ENCODE measurements around the gene TSPAN18. TPM values are rescaled to one million over a fixed set of nuclear protein-coding genes. Genes with fewer than 3 reads are reported as not detected.

TSPAN18 gene
- total RNA-seq, 1 experiment from 2014 or later: 0.96 TPM

DNA sequence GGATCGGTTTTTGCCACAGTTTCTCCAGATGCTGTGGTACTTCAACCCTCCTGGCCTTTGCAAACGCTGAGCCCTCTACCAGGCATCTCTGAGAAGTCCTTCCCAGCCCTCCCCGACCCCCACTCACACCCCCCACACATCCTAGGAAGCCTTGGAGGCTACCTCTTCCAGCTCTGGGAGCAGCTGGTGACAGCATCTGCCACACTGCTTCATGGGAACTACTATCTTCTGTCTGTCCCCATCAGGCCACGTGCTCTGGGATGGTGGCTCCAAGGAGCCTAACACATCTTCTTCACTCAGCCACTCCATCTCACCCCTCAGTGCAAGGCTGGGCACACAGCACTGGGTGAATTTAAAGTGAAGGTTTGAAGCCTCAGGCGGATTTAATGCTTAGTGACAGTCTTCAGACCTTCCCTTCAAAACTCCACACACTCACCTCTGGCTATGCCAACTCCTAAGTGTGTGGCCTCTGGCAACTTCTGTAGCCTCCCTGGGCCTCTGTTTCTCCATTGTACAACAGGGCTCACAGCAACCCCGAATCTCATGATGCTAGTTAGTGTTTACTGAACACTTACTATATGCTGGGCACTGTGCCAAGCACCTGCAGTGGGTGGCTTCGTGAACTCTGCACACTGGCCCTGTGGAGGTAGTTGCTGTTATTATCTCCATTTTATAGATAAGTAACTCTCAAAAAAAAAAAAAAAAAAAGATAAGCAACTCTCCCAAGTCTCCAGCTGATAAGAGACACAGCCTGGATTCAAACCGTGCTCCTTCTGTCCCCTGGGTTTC is 231.2 kb downstream of the TSPAN18 start:
- no peak for DNase-seq (ENCODE audit: low read depth)

DNA sequence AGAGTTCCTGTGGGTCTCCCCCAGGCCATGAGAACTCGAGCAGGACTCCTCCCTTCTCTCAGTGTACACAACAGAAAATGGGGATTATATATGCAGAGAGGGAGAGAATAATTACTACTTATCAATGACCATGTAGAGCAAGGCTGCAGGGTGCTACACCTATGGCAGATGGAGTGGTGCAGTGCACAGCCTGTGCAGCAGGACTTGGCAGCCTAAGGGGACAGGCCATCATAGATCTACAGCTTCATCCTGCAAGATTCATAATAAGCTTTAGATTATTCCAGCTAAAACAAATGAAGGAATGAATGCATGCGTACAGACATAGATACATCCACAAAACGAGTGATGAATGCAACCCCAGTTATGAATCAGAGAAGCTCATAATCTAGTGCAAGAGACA is 232.3 kb downstream of the TSPAN18 start:
- DNase-seq (ENCODE audit: low read depth): no peak

DNA sequence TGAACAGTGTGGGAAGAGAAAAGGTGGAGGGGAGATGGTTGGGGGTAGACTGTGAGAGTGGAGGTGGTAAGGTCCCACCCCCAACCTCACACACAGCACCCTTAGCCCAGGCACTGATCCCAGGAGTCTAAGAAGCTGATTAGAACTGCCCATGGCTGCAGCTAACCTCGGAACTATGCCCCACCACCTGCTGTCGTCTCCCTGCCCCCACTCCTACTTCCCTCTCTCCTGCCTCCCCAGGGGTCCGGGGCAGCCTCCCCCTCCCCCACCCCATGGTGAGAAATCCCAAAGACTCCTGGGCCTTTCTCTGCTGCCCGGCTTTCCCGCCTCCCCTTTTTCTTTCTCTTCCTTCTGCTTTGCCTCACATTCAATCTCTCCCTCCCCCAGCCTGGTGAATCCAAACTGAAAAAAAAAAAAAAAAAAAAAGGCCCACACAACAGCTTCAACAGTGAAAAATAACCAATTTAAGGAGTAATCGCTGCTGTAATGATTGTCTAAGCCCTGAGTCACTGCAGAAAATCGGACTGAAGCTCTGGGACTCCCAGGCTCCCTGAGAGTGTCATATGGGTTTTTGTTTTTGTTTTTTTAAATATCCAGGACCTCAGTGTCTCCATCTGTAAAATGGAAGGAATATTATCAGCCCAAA is 233.6 kb downstream of the TSPAN18 start:
- no peak for DNase-seq (ENCODE audit: low read depth)

DNA sequence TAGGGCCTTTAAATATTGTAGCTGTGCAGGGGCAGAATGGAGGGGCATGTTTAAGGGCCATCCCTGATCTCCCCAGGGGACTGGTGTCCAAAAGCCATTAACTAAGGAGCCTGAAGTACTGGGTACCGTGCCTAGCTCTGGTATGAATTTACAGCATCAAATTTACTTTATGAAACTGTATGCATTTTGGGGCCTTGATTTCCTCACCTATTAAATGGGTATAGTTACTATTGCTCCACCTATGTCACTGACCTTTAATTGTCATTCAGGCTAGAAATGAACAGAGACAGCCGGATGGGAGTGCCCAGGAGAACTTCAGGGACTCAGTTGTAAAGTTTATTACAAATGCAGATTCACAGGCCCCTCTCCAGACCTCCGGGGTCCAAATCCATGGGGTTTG is 235.7 kb downstream of the TSPAN18 start:
- DNase-seq (ENCODE audit: low read depth): no peak

GRCh38 chr11:44963136-44963535 is 236.4 kb downstream of the TSPAN18 start:
- DNase-seq (ENCODE audit: low read depth): no peak

- DNase-seq (ENCODE audit: low read depth): no peak
Measured at GRCh38 chr11:44963948-44964347, 237.2 kb downstream of the TSPAN18 start.

DNA sequence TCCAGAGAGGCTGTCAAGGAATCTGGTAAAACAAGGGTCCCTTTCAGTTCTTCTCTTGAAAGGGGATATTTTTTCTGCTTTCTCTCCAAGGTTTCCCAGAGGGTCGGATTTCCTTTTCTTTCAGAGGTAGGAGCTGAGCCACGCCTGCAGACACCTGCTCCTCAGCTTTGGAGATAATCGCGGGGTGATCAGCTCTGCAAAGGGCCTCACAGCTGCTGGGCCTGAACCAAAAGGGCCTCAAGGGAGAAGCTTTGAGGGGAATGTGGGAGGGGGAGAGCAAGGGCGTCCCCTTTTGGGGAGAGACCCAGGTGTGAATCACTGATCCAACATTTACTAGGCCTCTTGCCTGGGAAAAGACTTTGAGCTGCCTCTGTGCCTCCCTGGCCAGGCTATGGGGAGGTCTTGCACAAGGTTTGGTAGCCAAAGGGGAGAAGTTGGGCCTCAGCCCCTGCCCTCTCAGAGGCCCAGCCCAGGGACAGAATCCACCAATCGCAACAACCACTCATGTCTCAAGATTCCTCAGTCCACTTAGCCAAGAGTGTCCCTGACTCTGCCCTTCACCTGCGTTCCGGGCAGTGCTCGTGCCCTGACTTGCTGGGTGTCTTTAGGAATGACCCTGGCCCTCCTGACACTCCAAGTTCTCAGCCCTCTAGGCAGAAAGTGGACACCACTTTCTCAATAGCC is 237.9 kb downstream of the TSPAN18 start:
- no peak for DNase-seq (ENCODE audit: low read depth)

DNA sequence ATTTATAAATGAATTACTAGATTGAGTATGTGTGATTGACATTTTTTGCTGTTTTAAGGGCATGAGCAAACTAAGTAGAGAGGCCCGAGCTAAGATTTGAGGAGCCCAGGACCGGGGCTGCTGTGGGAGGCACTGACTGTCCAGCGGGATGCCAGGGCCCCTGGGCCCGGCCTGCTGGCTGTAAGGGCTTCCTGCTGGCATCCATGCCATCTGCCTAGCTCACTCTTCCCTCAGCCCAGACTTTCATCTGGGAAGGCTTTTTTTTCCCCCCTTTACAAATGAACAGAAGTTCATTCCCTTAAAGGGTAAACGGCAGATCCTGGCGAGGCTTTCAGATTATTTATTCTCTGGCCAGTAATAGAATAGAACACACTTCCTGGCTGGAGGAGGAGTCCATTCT is 239.9 kb downstream of the TSPAN18 start:
- DNase-seq (ENCODE audit: low read depth): no peak

DNA sequence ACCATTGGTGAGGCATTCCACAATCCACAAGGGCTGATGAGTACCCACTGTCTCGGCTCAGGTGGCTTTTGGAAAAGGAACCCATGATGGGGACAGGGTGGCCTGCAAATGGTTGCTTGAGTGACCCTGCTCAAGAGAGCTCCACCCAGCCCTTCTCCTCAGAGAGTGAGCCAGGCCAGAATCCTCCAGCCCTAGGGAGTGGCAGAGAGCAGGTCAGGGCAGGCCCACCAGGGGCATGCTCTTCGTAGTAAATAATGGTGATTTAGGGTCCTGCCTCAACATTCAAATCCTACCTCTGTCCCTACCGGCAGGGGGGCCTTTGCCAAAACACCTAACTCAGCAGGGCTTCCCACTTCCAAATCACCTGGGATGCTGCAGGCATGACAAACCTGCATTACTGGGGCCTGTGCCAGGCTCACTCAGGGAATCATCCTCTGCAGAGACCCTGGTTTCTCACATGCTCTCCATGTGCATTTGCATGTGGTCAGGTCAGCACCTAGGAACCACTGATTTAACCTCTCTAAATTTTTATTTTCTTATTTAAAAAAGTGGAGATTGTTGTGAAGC is 241.3 kb downstream of the TSPAN18 start:
- no peak for DNase-seq (ENCODE audit: low read depth)

DNA sequence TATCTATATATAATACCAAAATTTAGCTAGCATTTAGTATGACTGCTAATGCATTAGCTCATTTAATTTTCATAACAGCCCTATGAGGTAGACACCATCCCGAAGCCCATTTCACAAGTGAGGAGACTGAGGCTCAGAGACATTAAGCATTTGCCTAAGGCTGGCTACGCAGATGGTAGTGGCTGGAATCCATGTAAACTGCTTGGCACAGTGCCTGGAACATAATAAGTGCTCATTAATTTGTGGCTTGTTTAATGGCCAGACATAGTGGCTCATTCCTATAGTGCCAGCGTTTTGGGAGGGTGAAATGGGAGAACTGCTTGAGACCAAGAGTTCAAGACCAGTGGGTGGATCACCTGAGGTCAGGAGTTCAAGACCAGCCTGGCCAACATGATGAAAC is 241.7 kb downstream of the TSPAN18 start:
- no peak for DNase-seq (ENCODE audit: low read depth)

GRCh38 chr11:44969651-44970252 is 243.0 kb downstream of the TSPAN18 start:
- DNase-seq (ENCODE audit: low read depth): no peak

- no peak for DNase-seq (ENCODE audit: low read depth)
Measured at GRCh38 chr11:44970293-44970692, 243.5 kb downstream of the TSPAN18 start.

DNA sequence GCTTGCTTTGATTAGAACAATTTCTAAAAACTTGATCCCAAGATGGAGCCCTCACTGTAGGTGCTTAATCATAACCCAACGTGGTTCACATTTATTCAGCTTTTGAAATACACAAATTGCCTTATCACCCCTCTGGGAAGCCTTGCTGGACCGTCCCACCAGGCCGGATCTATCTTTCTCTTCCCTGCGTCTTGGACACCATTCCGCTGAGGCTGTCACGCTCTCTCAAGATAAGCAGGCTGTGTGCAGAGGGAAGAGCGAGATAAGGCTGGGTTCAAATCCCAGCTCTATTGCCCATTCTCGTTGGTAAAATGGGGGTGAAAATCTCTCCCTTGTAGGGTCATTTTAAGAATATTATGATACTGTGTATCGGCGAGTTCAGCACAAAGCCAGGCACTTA is 244.4 kb downstream of the TSPAN18 start:
- DNase-seq (ENCODE audit: low read depth): no peak

GRCh38 chr11:44972746-44973435 is 246.1 kb downstream of the TSPAN18 start:
- DNase-seq (ENCODE audit: low read depth): no peak

DNA sequence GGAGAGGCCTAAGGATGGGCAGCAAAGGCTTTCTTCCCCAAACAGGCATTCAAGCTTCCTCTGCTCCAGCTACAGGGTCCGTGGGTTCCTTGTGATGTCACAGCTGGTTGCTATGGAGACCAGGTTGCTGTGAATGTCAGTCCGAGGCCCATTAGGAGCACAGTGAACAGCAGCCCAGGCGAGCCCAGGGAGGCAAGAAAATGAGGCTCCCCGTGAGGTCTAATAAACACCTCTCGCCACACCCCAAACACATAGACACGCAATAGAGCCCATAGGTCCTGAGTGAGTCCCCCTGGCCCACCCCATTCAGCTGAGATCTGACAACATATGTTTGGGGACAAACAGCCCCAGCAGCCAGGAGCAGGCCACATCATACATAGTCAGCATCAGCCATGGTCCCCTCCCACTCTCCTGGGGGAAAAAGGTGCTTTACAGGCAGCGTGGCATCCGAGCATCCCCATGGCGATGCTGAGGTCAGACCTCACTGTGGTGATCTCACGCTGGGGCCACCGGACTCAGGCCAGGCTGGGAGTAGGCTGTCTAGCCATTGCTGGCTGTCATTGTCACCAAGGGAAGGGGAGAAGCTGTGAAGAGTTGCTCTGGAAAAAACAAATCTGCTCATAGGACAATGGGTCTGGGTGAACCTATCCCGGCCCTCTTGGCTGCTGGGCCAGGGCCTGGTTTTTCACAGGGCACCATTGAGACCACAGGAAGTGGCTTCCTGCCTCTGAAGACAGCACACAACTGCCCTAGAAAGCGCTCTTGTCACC is 247.1 kb downstream of the TSPAN18 start:
- DNase-seq (ENCODE audit: low read depth): no peak

GRCh38 chr11:44974402-44975000 is 247.7 kb downstream of the TSPAN18 start:
- no peak for DNase-seq (ENCODE audit: low read depth)

- no peak for DNase-seq (ENCODE audit: low read depth)
Measured at GRCh38 chr11:44976576-44976975, 249.8 kb downstream of the TSPAN18 start.

- DNase-seq (ENCODE audit: low read depth): no peak
Measured at GRCh38 chr11:44977493-44977984, 250.8 kb downstream of the TSPAN18 start.

- DNase-seq (ENCODE audit: low read depth): no peak
Measured at GRCh38 chr11:44978274-44978960, 251.7 kb downstream of the TSPAN18 start.

DNA sequence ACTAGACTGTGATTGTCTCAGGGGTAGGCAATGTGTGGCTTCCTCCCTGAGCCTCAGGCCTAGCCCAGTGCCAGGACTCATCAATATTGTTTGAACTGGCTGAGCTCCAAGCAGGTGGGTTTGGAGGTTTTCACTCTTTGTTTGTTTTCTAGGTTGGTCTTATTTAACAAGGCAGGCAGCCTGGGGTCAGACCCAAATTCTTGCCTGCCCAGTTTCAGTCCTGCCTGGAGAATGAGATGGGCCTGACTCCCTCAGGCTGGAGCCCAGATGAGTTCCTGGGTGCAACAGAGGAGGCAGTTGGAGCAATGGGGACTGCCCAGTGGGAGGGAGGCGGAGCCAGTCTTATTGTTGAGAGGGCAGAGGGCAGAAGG is 252.2 kb downstream of the TSPAN18 start:
- peak; percentile 26 for DNase-seq (ENCODE audit: low read depth)
